Stimulated activated CD4-positive, alpha-beta T cell treated with anti-CD3 and anti-CD28 coated beads, Interleukin-15, amount 100 ng/mL, for 24 hours (primary cell): ENCODE results near the gene ANKRD42.
"Not testable (repeated sequence)": the region's sequence is repeated elsewhere in the genome, so short reads cannot be mapped to it uniquely, and the experiment has no call there.

ENCODE experiments used
- DNase-seq: peaks from one replicate; pipeline ENCODE4 v3.0.0-alpha.2; 2020

ANKRD42 gene

DNA sequence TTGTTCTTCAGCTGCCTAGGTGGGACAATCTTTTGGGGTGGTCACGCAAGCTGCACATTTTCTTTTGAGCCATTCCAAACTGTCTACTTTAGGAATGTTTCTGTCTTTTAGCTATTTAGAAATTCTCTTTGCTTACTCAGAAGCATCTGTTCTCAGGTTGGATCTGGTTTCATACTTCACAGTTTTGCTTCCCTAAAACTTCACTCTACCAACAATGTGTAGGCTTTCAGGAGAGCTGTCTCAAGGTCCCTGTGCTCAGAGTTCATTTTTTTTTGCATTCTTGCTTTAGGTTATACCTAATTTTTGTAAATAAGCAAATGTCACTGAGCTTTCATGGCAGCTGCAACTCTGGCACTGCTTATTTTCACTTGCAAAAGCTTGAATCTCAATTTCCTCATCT, 55.9 kb downstream of the ANKRD42 start:
- no peak for DNase-seq

DNA sequence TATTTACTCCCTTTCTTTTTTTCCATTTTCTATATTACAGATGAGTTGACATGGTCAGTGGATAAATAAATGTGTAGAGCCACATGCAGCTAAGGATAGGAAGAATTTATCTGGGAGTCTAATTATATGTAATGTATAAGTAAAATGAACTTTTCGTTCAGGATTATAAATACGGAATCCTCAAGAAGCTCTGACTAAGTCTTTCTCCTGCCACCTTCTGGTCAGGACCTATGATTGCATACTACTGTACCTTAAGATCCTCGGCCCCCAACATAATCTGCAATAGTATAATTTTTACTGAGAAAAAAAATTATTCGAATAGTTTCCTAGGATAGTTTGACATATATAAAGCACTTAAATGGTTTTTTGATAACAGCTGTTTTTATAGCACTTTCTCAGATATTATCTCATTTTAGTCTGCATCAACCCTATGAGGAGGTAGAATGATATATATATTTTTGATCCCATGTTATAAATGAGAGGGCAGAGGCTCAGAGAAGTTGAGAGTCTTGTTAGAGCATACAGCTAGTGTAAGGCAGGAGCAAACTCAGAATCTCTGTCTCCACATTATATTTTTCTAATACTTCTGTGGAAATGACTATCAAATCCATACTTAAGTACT, 56.6 kb downstream of the ANKRD42 start:
- peak; percentile 5 for DNase-seq

DNA sequence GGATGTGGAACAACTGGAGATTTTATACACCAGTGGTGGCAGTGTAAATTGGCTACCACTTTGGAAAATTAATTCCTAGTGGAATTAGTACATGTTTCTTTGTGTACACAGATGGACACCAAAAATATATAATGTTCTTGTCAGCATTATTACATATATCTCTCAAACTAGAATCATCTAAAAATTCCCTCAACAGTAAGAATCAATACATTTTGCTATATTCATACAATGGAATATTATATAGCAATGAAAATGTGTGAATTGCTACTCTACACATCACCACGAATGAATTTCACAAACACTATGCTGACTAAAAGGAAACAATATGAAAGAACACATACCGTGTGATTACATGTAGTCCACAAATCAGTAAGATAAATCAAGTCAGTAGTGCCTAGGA, 58.8 kb downstream of the ANKRD42 start:
- no peak for DNase-seq

DNA sequence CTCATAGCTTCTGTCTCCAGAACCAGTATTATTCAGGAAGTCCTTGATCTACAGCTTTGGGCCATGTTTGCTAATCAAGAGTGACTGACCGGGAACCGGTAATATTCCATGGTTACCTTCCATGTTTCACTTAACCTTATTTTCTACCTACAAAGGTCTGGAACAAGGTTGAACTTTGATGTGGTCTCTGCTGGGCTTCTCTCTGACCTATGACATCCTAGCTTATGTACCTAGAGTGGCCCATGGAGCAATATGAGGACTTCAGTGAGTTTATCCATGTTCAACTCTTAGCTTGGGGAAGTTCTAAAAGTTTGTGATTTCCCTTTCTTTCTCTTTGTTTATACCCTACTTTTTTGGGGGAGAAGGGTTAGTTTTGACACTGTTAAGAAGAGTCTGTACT, 59.4 kb downstream of the ANKRD42 start:
- DNase-seq, result no peak

DNA sequence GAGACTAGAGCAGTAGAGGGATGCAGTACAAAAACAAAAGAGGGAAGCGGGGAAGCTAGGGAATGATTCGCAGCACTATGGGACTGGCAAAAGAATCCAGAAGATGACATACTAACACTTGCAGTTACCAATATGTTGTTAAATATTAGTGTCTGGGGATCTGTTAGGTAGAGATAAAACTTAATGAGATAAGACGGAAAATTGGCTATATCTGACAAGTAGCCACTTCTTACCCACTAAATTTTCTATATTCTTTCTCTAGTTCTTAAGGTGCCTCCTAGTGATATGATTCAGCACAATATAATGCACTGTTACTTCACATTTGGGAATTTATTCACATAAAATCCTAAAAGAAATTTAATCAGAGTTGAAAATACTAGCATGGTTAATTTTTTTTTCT, 61.9 kb downstream of the ANKRD42 start:
- no peak for DNase-seq

DNA sequence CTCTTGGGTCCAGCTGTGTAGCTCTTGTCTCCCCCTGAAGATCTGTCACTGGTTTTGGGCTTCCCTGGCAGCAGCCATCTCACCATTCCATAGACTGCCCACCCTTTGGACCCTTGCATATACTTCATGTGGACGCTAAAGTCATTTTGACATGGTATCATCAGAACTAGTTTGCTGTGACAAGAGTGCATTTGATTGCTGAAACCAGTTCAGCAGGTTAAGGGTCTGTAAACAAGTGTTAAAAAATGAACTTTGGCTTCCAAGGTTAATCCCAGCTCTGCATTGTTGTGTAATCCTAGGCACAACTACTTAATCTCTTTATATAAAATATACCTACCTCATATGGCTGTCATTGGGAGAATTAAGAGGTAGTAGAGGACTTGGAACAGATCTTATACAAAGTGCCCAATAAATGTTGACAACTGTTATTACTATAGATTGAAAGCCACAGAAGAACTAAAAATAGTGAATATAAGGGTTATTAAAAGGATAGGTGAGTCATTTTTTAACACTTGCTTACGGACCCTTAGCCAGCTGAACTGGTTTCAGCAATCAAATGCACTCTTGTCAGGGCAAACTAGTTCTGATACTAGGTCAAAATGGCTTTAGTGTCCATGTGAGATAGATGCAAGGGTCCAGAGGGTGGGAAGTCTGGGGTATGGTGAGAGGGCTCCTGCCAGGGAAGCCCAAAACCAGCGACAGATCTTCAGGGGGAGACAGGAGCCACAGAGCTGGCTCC, 63.3 kb downstream of the ANKRD42 start:
- no peak for DNase-seq

DNA sequence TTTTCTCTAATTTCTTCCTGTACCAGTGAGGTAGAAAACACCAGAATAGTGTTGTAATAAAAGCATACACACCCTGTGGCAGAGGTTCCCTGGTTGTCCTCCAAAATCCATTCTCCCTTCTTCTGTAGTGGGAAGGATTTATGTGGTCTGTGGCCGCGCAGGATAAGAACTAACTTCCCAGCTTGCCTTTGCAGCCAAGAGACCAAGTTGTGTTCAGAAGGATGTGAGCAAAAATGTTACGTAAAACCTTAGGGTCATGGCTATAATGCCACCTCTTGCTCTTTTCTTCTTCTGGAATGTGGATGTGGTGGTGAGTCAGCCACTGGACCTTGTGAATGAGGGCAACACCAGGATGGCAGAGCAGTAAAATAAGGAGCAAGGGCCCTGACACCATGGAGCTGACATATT, 64.3 kb downstream of the ANKRD42 start:
- DNase-seq, result no peak

DNA sequence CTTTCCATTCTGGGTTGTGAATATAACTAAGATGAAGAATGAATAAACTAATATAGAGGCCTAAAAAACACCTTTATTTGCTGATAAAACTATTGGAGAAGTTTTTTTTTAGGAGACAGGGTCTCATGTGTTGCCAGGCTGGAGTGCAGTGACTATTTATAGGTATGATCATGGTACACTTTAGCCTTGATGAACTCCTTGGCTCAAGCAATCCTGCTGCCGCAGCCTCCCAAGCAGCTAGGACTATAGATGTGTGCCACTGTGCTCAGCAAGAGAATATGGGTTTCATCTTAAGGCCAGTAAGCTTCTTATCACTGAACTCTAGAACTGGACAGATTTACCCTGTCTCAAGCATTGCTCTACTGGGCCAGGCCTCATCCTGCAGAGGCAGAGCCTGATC, 66.0 kb downstream of the ANKRD42 start:
- no peak for DNase-seq

DNA sequence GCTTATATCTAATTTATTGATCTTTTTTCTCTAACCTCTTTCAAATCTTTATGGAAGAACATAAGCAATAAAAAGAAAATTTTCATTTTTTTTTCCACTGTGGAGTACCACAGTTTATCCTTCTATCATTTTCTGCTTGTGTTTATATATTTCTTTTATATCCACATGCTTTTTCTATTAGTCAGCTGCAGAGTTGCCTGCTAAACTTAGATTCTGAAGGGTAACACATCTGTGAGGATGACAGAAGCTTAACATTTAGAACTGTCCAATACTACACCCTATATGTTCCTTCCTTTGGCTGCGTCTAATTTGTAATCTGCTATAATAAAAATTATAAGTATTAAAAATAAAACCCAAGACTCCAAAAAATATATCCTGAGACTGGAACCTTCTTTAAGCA, 71.8 kb downstream of the ANKRD42 start:
- DNase-seq, result no peak

DNA sequence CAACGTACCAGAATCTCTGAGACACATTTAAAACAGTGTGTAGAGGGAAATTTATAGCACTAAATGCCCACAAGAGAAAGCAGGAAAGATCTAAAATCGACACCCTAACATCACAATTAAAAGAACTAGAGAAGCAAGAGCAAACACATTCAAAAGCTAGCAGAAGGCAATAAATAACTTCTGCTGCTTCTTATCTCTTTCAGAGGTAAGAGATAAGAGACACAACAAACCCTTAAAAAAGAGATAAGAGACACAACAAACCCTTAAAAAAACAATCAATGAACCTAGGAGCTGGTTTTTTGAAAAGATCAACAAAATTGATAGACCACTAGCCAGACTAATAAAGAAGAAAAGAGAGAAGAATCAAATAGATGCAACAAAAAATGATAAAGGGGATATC, 75.6 kb downstream of the ANKRD42 start:
- not testable (repeated sequence) for DNase-seq

DNA sequence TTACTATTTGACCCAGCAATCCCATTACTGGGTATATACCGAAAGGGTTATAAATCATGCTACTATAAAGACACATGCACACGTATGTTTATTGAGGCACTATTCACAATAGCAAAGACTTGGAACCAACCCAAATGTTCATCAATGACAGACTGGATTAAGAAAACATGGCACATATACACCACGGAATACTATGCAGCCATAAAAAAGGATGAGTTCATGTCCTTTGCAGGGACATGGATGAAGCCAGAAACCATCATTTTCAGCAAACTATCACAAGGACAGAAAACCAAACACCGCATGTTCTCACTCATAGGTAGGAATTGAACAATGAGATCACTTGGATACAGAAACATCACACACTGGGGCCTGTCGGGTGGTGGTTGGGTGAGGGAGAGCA, 78.2 kb downstream of the ANKRD42 start:
- DNase-seq, result not testable (repeated sequence)

DNA sequence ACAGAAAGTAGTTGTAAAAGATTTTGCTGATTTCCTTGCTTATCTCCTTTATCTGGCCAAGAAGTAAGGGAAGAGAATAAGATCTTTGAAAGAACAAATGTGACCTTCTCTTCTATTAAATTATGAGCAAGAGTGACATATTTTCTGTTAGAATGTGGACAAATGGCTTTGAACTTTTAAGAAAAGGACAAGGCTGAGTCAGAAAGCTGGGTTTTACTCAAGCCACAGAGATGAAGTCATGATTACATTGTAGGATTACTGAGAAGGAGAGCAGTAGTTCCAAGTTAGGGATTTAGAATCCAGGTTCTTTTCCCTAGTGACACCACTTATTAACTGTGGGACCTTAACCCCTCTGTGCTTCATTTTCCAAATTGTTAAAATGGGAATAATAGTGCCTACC, 79.1 kb downstream of the ANKRD42 start:
- no peak for DNase-seq

DNA sequence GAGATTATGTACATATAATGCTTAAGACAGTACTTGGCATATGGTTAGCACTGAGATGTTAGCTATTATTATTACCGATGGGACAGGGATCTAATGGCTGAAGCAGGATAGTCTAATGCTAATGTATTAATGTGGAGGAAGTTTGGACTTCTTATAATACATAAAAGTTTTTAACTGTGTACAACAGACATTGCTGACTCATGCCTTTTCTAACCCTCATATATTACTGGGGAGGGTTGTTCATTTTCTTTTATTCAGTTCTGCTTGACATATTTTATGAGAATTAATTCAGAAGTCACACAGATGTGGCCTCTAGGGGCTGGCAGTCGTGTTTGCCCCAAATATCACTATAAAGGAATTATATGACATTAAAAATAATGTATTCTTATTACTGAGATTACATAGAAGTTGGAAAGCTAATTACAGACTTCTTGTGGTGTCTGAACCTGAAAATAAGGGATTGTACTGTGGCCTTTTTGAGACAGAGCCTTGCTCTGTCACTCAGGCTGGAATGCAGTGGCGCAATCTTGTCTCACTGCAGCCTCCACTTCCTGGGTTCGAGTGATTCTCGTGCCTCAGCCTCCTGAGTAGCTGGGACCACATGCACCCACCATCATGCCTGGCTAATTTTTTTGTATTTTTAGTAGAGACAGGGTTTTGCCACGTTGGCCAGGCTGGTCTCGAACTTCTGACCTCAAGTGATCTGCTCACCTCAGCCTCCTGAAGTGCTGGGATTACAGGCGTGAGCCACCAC, 82.6 kb downstream of the ANKRD42 start:
- DNase-seq, result no peak

DNA sequence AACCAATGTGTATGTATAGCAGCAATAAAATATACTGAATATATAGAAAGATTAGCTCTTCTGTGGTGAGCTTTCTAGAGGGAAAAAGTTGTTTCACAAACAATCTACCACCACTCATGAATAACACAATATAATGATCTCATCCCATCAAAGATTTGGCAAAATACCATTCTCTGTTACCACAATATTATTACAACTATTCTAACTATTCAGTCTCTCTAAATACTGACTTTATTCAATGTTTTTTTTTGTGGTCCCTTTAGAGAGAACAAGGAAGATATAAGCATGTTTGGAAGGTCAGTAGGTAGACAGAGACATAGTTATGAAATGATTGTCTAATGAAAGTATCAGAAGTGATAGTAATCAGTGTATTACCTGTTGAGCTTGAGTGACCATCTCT, 84.8 kb downstream of the ANKRD42 start:
- DNase-seq, result no peak

DNA sequence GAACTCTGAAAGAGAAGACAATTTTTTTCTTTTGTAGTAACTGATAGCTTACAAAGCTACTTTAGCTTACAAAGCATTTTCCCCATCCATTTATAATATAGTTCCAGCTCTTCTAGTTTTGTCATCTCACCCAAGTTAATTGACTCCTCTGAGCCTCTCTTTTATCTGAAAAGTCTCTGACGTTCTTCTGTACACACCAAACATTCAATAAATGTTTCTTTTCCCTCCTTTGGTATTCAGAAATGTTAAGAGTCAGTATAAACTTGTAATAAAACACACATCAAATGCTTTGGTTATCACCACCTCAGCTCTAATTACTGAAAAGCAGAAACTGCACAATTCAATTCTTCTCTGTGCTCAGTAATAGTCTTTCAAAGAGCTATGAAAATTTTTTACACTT, 86.7 kb downstream of the ANKRD42 start:
- DNase-seq, result no peak

DNA sequence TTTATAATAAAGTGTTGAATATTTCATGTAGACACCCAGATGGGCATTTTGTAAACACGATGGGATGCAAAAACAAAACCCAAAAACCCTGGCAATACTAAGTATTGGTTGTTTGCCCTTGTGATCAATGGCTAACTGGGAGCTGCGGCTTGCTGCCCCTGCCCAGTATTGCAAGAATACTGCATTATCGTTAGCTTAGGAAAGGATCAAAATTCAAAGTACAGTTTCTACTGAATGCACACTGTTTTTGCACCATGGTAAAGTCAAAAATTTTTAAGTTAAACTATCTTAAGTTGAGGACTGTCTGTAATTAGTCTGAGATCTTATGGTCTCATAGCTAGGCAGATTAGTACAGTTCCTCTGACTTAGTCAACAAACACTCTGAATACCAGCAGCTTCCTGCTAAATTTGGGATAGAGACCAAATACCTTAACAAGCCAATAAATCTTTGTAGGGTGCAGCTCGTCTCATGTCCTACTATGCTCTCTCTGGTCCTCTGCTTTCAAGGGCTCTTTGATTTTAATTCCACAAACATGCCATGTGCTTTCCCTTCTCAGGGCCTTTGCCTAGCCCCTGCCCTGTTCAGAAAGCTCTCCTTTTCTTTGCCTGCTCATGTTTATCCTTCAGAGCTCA, 88.7 kb downstream of the ANKRD42 start:
- DNase-seq, result no peak

DNA sequence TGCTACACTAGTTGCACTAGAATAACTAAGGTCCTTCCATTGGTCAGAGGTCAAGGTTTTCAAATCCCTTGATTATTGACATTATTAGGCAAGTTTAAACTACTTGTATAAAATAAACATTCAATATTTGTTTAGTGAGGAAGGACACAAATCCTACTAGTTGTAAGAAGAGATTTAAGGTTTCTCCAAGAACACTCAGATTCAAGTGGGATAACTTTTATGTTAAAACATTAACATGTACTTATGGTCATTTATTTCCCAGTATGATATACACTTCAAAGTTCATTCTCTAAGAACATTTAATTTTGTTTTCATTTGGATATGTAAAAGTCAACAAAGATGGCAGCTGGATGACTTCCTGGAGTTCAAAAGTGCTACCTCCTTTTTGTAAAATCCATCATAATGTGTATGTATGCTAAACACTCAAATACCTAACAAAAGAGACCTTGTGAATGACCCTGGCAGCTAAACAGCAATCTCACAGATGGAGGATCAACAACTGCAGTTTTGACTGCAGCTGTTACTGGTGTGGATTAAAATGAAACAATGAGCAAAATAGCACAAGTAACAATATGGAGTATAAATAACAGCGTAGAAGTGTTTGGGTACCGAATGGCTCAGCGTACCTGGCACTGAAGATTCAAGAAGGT, 91.1 kb downstream of the ANKRD42 start:
- DNase-seq, result no peak

DNA sequence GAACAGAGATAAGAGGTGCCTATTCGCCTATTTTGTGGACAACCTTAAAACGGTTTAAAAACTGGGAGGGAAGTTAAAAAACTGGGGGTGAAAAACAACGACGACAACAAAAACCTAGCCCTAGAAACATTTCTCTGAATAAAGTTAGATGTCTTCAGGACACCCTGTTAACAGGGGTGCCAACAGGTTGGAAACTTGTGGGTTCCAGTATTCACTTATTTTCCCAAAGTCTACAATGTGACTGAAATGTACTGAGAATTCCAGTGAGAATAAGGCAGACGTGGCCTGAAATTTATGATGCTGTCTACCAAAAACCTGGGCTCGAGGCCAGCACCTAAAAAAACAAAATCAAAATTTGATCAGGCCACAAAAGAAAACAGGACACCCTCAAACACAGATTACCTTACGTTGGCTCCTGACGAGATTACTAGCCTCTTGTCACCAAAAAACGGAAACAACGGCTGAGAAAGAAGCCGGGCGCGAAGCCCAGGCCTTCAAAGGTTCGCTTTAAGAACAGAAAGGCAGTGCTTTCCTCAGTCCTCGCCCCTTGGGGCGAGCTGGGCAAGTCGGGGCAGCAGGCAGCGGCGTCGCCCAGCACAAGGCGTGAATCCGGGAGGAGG, 91.7 kb downstream of the ANKRD42 start:
- no peak for DNase-seq

DNA sequence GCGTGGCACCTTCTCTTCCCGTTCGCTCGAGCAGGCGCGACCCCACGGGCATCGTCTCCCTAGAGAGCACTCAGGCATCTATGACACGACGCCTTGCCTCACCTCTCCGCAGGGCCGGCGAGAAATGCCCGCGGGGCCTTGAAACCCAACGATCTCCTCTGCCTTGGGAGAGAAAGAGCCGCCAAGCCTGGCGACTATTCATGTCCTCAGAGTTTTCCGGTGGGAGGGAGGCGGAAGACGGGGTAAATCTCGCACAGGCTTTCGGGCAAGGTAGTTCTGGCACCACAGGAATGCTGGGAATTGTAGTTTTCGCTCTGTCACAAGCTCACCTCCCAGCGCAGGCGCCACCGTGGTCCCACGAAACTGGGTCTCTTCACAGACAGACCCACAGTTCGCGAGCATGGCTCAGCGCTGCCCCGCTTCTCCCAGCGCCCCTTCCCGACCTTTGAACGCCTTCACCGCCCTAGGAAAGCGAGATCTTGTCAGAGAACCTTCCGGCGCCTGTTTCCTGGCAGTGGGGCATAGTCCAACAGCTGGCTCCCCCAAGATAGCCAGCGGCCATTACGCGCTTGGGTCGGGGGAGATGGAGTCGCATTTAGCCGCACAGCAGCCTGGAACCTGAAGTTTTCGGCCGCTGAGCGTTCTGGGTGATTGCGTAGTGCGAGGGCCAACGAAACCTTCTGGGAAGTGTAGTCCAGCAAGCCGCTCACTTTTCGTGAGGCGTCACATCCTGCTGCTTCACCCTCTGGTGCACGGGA, 92.4 kb downstream of the ANKRD42 start, which contains the start of gene CCDC90B:
Gene CCDC90B (minus strand): TSS at position 597 of the 758 bp plus-strand sequence. CDS start 395 bp downstream, at position 202.
- DNase-seq, result peak; percentile 94

DNA sequence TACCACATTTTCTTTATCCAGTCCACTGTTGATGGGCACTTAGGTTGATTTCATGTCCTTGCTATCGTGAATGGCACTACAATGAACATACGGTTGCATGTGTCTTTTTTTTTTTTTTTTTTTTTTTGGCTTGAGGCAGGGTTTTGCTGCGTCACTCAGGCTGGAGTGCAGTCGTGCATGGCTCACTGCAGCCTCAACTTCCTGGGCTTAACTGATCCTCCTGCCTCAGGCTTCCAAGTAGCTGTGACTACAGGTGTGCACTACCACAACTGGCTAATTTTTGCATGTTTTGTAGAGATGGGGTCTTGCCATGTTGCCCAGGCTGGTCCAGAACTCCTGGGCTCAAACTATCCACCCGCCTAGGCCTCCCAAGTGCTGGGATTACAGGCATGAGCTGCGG, 94.1 kb downstream of the ANKRD42 start:
- DNase-seq, result no peak

DNA sequence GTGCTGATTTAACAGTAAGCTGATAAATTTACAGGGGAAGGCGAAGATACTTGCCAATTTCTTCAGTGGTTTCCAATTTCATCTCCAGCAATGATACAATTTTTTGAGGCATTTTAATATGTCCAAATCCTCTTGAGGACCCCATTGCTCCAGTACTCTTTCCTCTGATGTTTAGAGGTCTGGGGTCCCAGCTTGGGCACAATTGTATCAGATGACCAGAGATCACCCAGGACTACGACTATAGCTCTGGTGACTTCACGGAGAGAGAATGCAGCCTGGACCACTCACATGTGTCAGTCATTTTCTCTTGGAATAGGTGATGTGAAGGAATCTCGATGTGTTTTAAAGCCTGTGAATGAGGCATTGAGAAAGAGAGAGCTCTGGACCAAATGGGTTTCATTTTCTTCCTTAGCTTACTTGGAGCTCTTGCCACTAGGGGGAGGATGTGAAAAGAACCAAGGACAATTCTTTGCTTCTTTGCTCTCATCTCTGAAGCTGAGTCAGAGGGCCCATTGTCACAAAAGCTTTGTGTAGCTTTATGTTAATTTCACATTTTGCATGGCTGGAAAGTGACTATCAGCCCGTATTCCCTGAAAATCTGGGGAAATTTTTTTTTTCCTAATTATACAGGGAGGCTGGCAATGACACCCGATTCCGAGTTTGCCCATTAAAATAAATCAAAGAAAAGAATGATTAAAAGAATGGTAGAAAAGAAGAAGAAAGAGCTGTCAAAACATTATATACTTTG, 99.4 kb downstream of the ANKRD42 start:
- DNase-seq, result peak; percentile 28
